Loucy (cell line): ENCODE data around the gene RABGAP1.
A peak's percentile ranks its signal among the peaks of the same experiment; 100 is the strongest.

ENCODE experiments used
- H2AFZ ChIP-seq: fragments of 200-600 bp; sonication (generic); 2 replicates; pipeline ENCODE4 v1.6.0; 2016; ENCODE audit warnings: antibody characterized with exemption, mild to moderate bottlenecking, low read length, moderate library complexity
- H3F3A ChIP-seq: fragments of 200-600 bp; 2 replicates; pipeline ENCODE4 v1.6.0; 2016; ENCODE audit warnings: antibody characterized with exemption, low read depth, mild to moderate bottlenecking
- H3K27me3 ChIP-seq: fragments of 200-600 bp; sonication (generic); 2 replicates; pipeline ENCODE4 v1.6.1; 2014; ENCODE audit warnings: low read length, mild to moderate bottlenecking; ENCODE audit not compliant: insufficient read depth, poor library complexity, severe bottlenecking
- H3K36me3 ChIP-seq: fragments of 200-600 bp; sonication (generic); 2 replicates; pipeline ENCODE4 v1.6.1; 2016; ENCODE audit warnings: low read length; ENCODE audit not compliant: insufficient read depth
- H3K4me1 ChIP-seq: fragments of 200-600 bp; sonication (generic); 2 replicates; pipeline ENCODE4 v1.5.1; 2014; ENCODE audit warnings: low read length, mild to moderate bottlenecking; ENCODE audit not compliant: insufficient read depth, poor library complexity, severe bottlenecking
- H3K4me2 ChIP-seq: fragments of 200-600 bp; sonication (generic); 2 replicates; pipeline ENCODE4 v1.6.0; 2014; ENCODE audit warnings: antibody characterized with exemption, low read length, low read depth, mild to moderate bottlenecking; ENCODE audit not compliant: poor library complexity, severe bottlenecking
- H3K4me3 ChIP-seq: fragments of 200-600 bp; sonication (generic); 2 replicates; pipeline ENCODE4 v1.5.1; 2014; ENCODE audit warnings: low read length, mild to moderate bottlenecking, mixed read lengths; ENCODE audit not compliant: poor library complexity, severe bottlenecking
- H3K79me2 ChIP-seq: fragments of 200-600 bp; sonication (generic); 2 replicates; pipeline ENCODE4 v1.6.1; 2014; ENCODE audit warnings: low read length; ENCODE audit not compliant: insufficient read depth
- H3K9ac ChIP-seq: fragments of 200-600 bp; sonication (generic); 2 replicates; pipeline ENCODE4 v1.6.0; 2014; ENCODE audit warnings: mild to moderate bottlenecking, low read depth, low read length, moderate library complexity; ENCODE audit not compliant: poor library complexity, severe bottlenecking
- H3K9me2 ChIP-seq: fragments of 200-600 bp; sonication (generic); replicated peaks from 2 replicates; pipeline ENCODE4 v1.6.1; 2016; ENCODE audit warnings: low read depth, low read length, mixed read lengths
- H3K9me3 ChIP-seq: fragments of 200-600 bp; sonication (generic); 2 replicates; pipeline ENCODE4 v1.6.1; 2014; ENCODE audit warnings: mild to moderate bottlenecking, antibody characterized with exemption, low read length, low read depth; ENCODE audit not compliant: insufficient read depth
- H4K20me1 ChIP-seq: fragments of 200-600 bp; sonication (generic); 2 replicates; pipeline ENCODE4 v1.6.0; 2014; ENCODE audit warnings: antibody characterized with exemption, low read length, mild to moderate bottlenecking; ENCODE audit not compliant: insufficient read depth, poor library complexity, severe bottlenecking
- CTCF ChIP-seq: fragments of 200-600 bp; sonication (generic); conservative IDR thresholded peaks from 2 replicates; pipeline ENCODE4 v1.5.1; 2014; ENCODE audit warnings: mild to moderate bottlenecking, antibody characterized with exemption, low read length
- EZH2phosphoT487 ChIP-seq: fragments of 200-600 bp; IDR thresholded peaks from 2 replicates; pipeline ENCODE4 v1.6.1; 2018; ENCODE audit warnings: antibody characterized with exemption, mild to moderate bottlenecking, moderate library complexity, borderline replicate concordance

The RABGAP1 gene

GRCh38 chr9:122941582-122942234 is 888 bp downstream of the RABGAP1 start:
- Histone ChIP-seq H3F3A (no peaks in the 10 kb centered on the region), H3K27me3 (no peaks in the 10 kb centered on the region), H3K9ac (peak overlapping the region; percentile 87), H3K9me2 (no peaks in the 10 kb centered on the region), H3K9me3 (no peaks in the 10 kb centered on the region), H3K79me2 (peaks cover 59% of the 10 kb centered on the region), H3K4me3 (peak overlapping the region; percentile 93), H2AFZ (peak overlapping the region; percentile 78), H3K4me1 (peaks cover 42% of the 10 kb centered on the region), H4K20me1 (peaks cover 22% of the 10 kb centered on the region), H3K36me3 (peaks cover 8% of the 10 kb centered on the region; the same call in 1 of the 2 replicates), H3K4me2 (peak overlapping the region; percentile 100)
- TF ChIP-seq EZH2phosphoT487 (no peak), CTCF (no peak)

GRCh38 chr9:122944960-122945888 is 4.4 kb downstream of the RABGAP1 start:
- Histone ChIP-seq H3K4me3 (peak overlapping the region; percentile 49), H3K4me2 (peak overlapping the region; percentile 59), H3K27me3 (no peaks in the 10 kb centered on the region), H4K20me1 (peaks cover 26% of the 10 kb centered on the region), H3K9me2 (no peaks in the 10 kb centered on the region), H3K4me1 (peaks cover 57% of the 10 kb centered on the region), H3K9ac (peak overlapping the region; percentile 47), H3F3A (no peaks in the 10 kb centered on the region), H3K36me3 (no peaks in the 10 kb centered on the region), H3K79me2 (peaks cover 82% of the 10 kb centered on the region), H2AFZ (no peak overlapping the region), H3K9me3 (no peaks in the 10 kb centered on the region)
- TF ChIP-seq EZH2phosphoT487 (no peak), CTCF (no peak)

- H3K27me3 ChIP-seq: no peaks in the 10 kb centered on the region
- H3K4me1 ChIP-seq: peaks cover 53% of the 10 kb centered on the region
- TF ChIP-seq EZH2phosphoT487: no peak
- no peak for TF ChIP-seq CTCF
- no peaks in the 10 kb centered on the region for H3K9me3 ChIP-seq
- H3K9ac ChIP-seq: no peak overlapping the region
- H3K4me3 ChIP-seq: peak overlapping the region; percentile 49
- peak overlapping the region; percentile 59 for H3K4me2 ChIP-seq
- peaks cover 21% of the 10 kb centered on the region for H4K20me1 ChIP-seq
- peaks cover 80% of the 10 kb centered on the region for H3K79me2 ChIP-seq
- H3K9me2 ChIP-seq: no peaks in the 10 kb centered on the region
- H2AFZ ChIP-seq: no peak overlapping the region
- no peaks in the 10 kb centered on the region for H3F3A ChIP-seq
- no peaks in the 10 kb centered on the region for H3K36me3 ChIP-seq
These were observed 5.7 kb downstream of the RABGAP1 start for GRCh38 chr9:122946461-122947005.
